HG02588 (cell line): Measurements from ENCODE around the gene SLC22A14.
"Not testable (repeated sequence)": the region's sequence is repeated elsewhere in the genome, so short reads cannot be mapped to it uniquely, and the experiment has no call there.

Experiments used
- ATAC-seq: cut with Tn5 transposase; IDR thresholded peaks from one replicate; pipeline ENCODE4 v1.9.1; 2021; ENCODE audit warnings: mild to moderate bottlenecking, moderate library complexity; ENCODE audit not compliant: unreplicated experiment

Gene SLC22A14

DNA sequence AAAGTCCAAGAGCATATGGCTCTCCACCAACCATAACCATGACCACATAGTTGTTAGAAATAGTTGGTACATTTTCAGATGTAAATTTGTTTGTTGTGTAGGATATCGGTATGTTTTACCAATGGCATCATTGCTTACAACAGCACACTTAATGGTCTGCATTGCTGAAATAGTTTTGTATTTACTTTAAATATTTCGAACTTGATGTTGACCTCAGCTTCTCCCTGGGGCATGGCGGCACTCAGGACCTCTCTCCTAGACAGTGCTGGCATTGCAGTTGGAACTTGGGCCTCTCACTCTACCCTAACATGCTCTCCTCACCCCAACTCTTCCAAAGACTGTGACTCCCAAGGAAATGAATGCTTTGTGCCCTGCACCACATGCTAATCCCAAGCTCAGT, 11.5 kb upstream of the SLC22A14 start:
- no peak for ATAC-seq

DNA sequence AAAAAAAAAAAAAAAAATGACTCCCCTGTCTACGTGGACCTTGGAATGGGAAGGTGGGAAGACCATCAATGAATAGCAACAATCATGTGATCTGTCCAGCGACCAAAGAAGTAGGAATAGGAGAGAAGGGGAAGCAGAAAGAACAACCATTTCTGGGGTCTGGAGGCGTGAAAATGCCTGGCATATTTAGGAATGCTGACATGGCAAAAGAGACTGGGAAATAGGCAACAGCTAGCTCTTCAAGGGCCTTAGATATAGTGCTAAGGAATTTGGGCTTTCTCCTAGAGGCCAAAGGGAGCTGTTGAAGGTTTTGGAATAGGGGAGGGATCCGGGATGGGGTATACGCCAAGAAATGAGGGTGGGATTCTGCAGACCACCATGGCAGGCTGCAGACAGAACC, 10.5 kb upstream of the SLC22A14 start:
- ATAC-seq = no peak

DNA sequence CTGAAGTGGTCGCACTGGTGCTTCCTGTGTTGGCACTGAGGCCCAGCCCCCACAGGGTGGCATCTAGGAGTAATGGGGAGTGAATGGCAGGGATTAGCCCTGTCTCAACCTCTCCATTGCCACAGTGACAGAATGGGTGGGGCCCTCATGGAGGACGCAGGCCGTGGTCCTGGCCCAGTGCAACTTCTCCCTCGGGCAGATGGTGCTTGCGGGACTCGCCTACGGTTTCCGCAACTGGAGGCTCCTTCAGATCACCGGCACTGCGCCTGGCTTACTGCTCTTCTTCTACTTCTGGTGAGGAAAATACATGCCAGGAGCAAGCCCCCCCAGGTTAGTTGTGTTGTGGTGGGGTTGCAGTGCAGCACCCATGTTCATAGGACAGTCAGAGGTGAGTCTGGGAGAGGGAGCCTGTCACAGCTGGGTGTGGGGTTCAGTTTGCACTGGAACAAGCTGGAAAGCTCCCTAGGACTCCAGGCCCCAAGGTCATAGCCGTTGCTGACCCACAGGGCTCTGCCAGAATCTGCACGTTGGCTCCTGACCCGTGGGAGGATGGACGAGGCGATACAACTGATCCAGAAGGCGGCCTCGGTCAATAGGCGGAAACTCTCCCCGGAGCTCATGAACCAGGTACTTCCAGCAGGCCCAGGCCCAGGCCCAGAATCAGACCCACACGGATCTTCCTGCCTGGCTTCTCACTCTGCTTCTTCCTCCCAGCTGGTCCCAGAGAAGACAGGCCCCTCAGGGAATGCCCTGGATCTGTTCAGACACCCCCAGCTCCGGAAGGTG, 7.0 kb upstream of the SLC22A14 start:
- ATAC-seq = no peak

DNA sequence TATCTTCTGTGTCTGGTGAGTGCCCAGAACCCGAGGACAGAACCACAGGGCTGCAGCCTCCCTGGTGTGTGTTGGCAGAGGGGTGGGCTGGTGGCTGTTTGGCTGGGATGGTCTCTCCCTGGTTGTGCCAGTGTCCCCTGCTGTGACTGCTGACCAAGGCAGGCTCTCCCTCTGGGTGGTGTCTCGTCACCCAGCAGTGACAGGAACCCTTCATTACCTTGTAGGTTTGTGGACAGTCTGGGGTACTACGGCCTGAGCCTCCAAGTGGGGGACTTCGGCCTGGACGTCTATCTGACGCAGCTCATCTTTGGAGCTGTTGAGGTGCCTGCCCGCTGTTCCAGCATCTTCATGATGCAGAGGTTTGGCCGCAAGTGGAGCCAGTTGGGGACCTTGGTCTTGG, 6.4 kb upstream of the SLC22A14 start:
- ATAC-seq = no peak

DNA sequence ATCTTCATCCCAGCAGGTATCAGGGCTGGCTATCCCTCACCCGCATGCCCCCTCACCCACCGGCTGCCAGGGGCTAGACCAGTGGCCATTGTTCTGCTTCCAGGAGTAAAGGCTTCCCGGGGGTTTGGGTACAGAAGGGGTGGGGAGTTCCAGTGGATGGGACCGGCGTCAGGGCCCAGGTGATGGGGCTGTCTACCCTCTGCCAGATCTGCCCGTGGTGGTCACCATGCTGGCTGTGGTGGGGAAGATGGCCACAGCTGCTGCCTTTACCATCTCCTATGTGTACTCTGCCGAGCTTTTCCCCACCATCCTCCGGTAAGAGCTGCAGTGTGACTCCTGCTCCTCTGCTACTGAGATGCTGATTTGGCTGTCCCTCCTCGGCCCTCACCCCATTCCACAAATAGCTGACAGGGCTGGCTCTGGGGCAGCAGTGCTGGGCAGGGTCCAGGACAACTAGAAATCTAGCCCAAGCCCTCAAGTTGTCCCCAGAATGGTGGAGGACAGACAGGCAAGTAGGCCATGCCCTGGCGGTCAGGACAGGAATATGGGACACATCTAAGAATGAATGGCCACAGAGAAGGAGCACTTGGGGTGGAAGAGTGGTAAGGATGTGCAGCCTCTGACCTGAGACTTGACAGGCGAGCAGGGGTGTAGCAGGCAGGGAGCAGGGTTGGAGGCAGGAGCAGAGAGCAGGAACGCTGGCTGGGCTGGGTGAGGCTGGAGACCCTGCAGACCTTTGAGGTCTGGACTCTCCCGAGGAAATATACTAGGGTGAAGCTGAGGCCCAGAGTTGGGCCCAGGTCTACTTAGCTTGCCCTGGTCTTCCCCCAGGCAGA, 5.8 kb upstream of the SLC22A14 start:
- no peak for ATAC-seq

DNA sequence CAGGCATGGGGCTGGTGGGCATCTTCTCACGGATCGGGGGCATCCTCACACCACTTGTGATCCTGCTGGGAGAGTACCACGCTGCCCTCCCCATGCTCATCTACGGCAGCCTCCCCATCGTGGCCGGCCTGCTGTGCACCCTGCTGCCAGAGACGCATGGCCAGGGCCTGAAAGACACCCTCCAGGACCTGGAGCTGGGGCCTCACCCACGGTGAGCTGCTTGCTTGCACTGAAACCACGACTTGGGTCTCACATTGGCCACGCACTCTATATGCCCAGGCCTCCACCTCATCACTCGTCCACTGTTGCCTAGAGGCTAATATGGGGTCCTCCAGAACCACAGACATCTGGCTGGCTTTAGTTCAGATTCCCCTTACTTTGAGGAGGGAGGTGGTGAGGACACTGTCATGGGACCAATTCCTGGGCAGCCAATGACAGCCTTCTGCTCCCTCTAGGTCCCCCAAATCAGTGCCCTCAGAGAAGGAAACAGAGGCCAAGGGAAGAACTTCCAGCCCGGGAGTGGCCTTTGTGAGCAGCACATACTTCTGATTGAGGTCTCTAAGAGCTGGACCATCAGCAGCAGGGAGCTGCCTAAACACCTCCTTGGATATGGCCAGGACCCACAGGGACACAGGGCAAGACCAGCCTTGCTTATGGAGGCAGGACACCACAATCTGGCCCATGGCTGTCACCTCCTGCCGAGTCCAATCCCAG, 5.0 kb upstream of the SLC22A14 start:
- no peak for ATAC-seq

DNA sequence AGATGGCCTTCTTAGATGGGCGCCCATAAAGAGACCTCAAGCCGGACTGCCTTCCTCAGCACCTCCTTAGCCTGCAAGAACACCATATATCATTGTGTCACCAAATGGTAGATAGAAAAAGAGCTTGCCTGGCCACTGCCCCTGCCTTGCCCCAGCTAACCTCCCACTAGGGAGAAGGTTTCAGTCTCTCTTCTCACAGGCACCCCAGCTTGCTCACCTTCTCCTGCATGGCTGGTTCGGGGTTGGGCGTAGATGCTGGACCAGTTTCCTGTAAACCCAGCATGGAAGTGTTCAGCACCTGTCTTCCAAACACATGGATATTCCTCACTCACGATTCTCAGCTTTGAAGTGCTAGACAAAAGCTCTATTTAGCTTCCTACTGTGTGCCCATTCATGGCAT, 3.3 kb upstream of the SLC22A14 start:
- no peak for ATAC-seq

DNA sequence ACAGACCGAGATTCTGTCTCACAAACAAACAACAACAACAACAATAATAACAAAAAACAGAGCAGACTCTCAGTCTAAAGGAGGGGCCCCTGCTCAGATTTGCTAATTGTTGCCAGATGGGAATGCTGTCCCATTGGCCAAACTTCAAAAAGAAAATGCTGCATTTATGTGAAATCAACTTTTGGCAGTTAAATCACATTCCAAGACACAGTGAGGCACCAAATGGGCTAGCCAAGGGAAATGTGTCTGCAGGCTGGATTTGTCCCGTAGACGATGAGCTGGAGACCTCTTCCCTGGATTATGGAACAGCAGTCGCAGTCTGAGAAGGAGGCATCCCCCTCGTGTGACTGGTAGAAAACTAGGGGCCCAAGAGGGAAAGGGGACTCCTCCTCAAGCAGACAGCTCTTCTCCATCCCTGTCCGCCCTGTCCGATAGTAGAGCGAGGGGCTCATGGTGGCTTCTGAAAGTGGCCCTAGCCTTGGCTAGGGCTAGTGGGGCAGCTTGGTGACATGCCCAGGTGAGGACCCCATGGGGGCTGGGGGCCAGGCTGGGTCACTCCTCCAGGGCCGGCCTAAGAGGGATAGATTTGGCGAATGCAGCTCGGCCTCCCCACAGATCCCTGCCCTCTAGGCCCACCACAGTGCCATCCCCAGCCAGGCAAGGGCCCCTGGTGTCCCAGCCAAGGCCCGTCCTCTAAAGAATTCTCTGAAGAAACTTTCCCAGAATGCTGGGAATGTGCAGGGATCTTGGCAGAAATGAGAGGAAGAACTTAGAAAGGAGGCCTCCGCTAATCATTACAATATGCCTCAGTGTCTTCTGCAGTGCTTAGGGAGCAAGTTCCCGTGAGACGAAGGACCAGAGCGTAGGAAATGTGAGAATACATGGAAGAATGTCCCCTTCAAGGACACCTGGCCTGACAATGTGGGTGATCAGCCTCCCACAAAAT, 2.0 kb downstream of the SLC22A14 start:
- no peak for ATAC-seq

DNA sequence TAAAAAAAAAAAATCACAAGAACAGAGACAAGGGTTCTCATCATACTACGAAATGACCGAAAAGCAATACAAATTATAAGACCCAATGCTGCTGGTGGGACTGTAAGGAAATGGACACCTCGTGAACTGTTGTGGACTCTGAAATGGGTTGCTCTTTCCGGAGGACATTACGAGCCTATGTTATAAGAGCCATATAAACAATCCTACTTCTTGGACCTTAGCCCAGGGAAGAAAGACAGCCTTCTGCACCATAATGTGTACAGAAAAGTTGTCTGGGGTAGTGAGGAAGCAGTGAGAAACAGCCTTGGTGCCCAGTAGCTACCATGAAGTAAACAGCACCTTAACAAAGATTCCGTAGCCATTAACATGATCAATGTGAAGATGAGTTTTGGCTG, 2.7 kb downstream of the SLC22A14 start:
- no peak for ATAC-seq

DNA sequence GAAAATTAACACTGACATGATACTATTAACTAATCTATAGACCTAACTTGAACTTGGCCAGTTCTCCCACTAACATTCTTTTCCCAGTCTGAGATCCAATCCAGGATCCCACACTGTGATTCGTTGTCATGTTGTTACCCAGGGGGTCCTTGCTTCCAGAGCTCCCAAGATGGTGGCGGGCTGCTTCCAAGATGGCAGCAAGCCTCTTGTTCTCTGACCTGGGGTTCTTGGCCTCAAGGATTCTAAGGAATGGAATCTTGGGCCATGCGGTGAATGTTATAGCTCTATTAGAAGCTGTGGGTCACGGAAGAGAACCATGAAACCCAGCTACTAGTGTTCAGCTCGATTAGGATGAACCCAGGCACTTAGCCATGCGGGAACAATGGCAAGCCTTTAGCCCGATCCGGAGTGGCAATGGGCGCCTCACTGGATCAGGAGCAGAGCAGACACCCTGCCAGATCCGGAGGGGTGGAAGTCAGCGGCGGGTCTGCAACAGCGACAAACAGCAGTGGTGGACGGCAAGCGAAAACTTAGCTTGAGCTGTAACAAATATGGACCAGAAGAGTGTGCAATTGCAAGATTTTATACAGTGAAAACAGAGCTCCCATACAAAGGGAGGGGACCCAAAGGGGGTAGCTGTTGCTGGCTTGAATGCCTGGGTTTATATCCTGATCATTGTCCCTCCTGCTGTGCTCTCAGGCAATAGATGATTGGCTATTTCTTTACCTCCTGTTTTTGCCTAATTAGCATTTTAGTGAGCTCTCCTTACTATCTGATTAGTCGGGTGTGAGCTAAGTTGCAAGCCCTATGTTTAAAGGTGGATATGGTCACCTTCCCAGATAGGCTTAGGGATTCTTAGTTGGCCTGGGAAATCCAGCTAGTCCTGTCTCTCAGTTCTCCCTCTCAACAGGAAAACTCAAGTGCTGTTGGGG, 7.5 kb downstream of the SLC22A14 start:
- not testable (repeated sequence) for ATAC-seq

DNA sequence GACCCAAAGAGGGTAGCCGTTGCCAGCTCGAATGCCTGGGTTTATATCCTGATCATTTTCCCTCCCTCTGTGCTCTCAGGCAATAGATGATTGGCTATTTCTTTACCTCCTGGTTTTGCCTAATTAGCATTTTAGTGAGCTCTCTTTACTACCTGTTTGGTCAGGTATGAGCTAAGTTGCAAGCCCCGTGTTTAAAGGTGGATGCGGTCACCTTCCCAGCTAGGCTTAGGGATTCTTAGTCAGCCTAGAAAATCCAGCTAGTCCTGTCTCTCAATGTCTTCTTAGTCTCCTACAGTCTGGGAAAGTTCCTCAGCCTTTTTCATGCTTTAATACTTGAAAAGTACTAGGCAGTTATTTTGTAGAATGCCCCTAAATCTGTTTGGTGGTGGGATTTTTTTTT, 15.0 kb downstream of the SLC22A14 start:
- ATAC-seq = not testable (repeated sequence)

DNA sequence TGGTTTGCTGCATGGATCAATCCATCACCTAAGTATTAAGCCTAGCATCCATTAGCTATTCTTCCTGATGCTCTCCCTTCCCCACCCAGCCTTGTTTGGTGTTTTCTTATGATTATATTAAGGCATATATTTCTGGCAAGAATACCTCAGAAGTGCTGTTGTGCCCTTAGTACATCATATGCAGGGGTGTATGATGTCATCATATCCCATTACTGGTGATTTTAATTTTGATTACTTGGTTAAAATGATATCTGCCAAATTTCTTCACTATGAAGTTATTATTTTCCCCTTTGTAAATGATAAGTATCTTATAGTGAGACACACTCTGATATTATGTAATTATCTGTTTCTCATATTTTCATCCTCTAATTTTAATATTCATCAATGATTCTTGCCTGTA, 15.4 kb downstream of the SLC22A14 start:
- no peak for ATAC-seq

DNA sequence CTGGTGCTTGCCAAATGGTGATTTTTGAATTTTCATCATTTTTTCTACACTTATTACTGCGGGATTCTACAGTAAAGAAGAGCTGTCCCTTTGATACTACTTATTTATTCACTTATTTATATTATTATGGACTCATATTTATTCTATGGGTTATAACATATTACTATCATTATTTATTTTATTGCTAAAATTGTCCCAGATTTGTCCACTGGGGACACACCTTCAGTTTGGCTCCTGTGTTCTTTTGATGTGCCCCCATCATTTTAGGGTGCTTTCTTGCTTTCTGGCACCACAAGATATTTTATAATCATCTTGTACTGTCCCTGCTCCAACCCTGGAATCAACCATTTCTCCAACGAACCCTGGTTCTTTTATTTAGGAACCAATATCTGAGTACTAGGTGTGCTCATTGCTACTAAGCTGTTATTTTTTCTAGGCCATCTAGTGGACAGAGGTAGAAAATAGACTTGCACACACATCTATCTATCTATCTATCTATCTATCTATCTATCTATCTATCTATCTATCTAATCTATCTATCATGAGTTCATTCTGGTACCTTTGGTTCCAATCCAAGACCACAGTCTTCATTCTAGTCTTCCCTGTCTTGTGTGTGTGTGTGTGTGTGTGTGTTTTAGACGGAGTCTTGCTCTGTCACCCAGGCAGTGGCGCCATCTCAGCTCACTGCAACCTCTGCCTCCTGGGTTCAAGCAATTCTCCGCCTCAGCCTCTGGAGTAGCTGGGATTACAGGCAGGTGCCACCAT, 16.0 kb downstream of the SLC22A14 start:
- no peak for ATAC-seq

DNA sequence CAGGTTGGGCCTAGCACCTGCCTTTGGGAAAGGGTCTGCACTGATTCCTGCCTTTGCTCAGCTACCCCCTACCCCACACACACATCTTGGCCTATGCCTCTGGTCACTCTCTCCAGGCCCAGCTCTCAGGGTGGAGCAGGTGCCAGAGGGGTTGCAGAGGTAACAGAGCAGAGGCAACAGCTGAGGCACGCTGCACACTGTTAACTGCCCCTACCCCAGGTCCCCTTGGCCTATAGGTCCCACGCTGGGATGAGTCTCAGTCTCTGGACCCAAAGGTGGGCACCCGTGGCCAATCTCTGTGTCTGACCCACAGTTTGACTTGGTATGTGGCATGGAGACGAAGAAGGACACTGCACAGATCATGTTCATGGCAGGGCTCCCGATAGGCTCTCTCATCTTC, 24.8 kb downstream of the SLC22A14 start:
- no peak for ATAC-seq

DNA sequence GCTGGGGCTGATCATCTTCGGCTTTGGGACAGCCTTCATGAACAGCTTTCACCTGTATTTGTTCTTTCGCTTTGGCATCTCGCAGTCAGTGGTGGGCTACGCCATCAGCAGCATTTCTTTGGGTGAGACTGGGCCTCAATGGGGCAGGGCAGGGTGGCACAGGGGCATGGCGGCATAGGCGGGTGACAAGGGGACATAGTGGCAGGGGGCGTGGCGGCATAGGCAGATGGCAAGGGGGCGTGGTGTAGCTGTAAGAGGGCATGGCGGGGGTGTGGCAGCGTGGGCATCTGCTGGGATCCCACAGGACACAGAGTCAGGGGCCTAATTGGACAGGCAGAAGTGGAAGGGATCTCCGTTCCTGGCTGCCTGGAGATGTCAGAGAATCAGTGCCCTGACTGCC, 25.5 kb downstream of the SLC22A14 start:
- no peak for ATAC-seq

DNA sequence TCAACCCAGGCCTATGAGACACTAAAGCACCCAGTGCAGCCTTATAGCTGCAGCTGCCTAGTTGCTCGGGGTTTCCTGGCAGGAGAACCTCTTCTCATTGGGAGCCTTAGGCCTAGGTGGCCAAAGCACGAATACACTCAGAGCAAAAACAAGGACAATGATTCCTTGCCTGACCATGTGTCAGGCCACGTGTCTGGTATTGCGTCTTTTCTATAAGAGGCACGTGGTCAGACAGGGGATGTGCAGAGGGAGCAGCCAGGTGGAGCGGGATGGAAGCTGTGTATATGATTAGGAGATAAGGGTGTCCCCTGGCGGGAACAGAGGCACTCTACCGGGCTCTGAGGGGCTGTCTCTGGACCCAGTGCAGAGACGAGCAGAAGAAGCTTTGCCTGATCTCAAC, 26.4 kb downstream of the SLC22A14 start:
- no peak for ATAC-seq

DNA sequence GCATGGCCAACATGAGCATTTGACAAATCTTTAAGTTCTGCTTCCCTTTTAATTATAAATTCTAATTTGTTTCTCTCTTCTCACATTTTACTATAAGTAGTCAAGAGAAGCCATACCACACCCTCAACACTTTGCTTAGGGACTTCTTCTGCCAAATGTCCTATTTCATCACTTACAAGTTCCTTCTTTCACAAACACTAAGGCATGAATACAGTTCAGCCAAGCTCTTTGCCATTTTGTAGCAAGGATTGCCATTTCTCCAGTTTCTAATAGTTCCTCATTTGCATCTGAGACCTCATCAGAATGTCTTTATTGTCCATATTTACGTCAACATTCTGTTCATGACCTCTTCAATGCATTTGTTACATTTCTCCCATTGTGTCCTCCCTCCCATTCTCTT, 29.4 kb downstream of the SLC22A14 start:
- ATAC-seq = no peak

DNA sequence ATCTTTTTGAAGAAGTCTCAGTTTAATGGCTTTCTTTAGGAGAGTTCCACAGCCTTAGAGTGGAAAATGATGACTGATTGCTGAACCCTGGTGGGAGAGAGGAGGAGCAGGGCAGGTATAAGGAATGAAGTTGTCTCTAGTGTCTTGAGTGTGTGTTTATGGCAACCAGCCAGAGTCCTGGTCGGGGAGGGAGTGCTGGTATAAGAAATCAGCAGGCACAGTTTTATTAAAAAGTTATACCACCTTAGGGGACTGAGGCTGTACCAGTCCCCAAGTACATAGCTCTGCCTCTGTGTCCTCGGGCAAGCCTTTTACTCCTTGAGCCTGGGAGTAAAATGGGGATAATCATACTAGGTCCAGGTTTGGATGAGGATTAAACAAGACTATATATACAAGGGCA, 29.8 kb downstream of the SLC22A14 start:
- ATAC-seq = no peak

DNA sequence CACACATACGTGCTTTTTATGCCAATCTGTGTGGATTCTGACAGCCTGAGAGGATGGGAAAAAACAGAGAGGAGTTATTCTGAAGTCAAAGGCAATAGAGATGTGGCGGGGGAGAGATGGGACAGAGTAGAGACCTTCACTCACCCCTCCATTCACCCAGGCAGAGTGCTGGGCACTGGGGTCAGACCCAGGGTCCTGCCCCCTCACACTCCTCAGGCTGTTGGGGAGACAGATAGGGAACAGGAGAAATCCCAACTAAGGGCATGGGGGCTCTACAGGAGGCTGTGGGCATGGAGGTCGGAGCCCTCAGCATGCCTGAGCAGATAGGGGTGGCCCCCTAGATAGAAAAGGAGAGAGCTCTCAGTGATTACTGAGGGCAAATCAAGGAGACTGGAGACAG, 30.3 kb downstream of the SLC22A14 start:
- ATAC-seq = no peak
